CD4-positive, alpha-beta T cell treated with Interleukin-2 at 100 ng/mL for 4 hours (primary cell): Measurements from ENCODE around the gene SRPX2.
"Not testable (repeated sequence)": the region's sequence is repeated elsewhere in the genome, so short reads cannot be mapped to it uniquely, and the experiment has no call there.

ENCODE experiments used
- DNase-seq: peaks from one replicate; pipeline ENCODE4 v3.0.0-alpha.2; 2020; ENCODE audit warnings: low spot score

The SRPX2 gene

GRCh38 chrX:100700809-100701208 is 56.8 kb downstream of the SRPX2 start:
- no peak for DNase-seq

GRCh38 chrX:100704581-100705203 is 60.7 kb downstream of the SRPX2 start:
- DNase-seq = no peak

GRCh38 chrX:100710816-100711215 is 66.8 kb downstream of the SRPX2 start:
- DNase-seq = no peak

GRCh38 chrX:100717363-100717762 is 73.4 kb downstream of the SRPX2 start:
- no peak for DNase-seq

- no peak for DNase-seq
Observed at GRCh38 chrX:100719139-100719538, 75.1 kb downstream of the SRPX2 start.

- DNase-seq = no peak
Observed at GRCh38 chrX:100720301-100720700, 76.3 kb downstream of the SRPX2 start.

- DNase-seq = no peak
Observed at GRCh38 chrX:100721328-100721727, 77.3 kb downstream of the SRPX2 start.

- not testable (repeated sequence) for DNase-seq
Observed at GRCh38 chrX:100724006-100724405, 80.0 kb downstream of the SRPX2 start.
